Measurements from ENCODE around the gene CNDP1. TPM values are rescaled to one million over a fixed set of nuclear protein-coding genes. Genes with fewer than 3 reads are reported as not detected.
"Not testable (repeated sequence)": the region's sequence is repeated elsewhere in the genome, so short reads cannot be mapped to it uniquely, and the experiment has no call there.

CNDP1 gene, protein sequence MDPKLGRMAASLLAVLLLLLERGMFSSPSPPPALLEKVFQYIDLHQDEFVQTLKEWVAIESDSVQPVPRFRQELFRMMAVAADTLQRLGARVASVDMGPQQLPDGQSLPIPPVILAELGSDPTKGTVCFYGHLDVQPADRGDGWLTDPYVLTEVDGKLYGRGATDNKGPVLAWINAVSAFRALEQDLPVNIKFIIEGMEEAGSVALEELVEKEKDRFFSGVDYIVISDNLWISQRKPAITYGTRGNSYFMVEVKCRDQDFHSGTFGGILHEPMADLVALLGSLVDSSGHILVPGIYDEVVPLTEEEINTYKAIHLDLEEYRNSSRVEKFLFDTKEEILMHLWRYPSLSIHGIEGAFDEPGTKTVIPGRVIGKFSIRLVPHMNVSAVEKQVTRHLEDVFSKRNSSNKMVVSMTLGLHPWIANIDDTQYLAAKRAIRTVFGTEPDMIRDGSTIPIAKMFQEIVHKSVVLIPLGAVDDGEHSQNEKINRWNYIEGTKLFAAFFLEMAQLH
- total RNA-seq: not detected in 2 replicates
- not detected for polyA plus RNA-seq (2012)

DNA sequence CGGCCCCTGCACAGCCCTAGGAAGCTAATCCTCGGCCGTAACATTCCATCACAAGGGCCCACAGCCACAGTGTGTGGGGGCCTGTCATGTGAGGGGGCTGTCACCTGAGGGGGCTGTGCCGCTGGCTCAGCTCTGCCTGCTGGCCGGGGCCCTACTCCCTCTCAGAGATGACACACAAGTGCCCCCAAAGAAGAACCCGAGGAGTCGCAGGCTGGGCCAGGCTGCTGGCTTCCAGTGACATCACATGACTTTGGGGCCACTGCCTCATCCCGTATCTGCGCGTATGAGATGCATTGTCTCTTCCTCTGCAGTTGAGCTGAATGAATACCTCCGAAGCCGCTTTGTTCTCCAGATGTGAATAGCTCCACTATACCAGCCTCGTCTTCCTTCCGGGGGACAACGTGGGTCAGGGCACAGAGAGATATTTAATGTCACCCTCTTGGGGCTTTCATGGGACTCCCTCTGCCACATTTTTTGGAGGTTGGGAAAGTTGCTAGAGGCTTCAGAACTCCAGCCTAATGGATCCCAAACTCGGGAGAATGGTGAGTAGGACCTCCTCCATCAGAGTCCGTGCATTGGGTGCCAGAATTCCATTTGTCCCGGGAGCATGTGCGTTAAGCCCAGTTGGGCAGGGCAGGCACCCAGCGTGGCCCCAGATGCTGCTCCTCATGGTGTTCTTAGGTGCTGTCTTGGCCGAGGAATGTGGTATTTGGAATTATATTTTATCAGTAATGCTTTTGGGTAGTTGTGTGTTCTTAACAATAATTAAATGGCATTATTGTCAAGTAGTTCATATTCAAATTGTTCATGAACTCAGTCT, at the start of gene CNDP1:
CNDP1 (plus strand) TSS at position 351 of the 820 bp plus-strand sequence; CDS start at position 519, 168 bp downstream.
- DNase-seq (ENCODE audit: low read depth): no peak

DNA sequence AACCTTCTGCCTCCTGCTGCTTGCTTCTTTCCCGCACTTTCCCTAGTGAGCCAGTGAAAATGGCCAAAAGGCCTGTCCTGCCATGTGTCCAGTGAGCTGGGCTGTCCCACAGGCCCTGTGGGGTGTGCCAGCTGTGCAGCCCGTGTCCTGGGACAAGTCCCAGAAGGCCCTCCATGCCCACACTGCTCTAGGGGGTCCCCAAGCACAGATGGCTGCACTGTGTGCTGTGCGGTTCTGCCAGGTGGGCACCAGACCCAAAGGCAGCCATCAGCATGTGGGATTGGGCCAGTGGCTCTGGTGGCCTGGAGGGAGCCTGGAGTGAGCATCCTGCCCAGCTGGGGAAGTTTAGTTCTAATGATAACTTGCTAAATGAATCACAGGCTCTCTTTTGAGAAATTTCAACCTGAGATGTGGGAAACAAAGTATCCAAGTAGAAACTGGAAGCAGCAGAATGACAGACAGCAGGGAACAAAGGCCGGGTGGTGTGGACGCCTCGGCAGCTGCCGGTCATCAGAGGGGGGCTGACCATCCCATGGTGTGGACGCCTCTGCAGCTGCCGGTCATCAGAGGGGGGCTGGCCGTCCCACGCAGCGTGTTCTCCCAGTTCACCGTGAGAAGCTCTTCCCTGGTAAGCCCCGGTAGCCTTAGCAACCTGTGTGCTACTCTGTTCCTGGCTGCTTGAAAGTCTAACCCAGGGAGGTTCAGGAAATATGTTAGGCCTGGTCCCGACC, 48.0 kb upstream of the CNDP1 start:
- no peak for DNase-seq (ENCODE audit: low read depth)

DNA sequence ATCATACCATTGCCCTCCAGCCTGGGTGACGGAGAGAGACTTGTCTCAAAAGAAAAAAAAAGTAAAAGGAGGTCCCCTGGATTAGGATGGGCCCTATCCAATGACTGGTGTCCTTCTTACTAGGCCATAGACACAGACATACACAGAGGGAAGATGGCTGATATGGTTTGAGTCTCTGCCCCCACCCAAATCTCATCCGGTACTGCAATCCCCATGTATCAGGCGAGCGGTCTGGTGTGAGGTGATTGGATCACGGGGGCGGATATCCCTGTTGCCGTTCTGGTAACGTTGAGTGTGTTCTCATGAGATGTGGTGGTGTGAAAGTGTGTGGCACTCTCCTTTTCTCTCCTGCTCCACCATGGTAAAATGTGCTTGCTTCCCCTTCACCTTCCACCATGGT, 45.9 kb upstream of the CNDP1 start:
- DNase-seq (ENCODE audit: low read depth): no peak

DNA sequence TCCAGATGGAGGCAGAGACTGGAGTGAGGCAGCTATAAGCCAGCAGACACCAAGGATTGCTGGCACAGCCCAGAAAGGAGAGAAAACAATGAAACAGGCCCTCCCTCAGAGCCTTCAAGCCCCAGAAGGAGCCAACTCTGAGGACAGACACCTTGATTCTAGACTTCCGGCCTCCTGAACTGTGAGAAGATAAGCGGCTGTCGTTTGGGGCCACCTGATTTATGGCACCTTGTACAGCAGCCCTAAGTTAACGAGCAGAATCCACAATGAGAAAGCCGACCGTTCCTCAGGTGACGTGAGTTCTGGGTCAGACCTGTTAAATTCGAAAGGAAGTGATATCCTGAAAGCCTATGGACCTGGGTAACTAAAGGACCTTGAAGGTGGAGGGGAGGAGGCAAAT, 45.4 kb upstream of the CNDP1 start:
- no peak for DNase-seq (ENCODE audit: low read depth)

DNA sequence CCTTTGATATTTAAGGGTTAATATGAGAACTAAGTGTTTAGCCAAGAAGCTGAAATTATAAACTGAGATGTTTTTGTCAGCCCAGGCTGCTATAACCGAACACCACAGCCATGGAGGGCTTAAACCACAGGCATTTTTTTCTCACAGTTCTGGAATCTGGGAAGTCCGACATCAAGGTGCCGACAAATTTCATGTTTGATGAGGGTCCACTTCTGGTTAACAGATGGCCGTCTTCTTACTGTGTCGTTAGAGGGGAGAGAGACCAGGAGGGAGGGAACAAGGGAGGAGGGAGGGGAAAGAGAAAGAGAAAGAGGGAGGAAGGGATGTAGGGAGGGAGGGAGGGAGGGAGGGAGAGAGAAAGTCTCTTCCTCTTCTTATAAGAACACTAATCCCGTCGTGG, 44.6 kb upstream of the CNDP1 start:
- DNase-seq (ENCODE audit: low read depth): peak; percentile 84

DNA sequence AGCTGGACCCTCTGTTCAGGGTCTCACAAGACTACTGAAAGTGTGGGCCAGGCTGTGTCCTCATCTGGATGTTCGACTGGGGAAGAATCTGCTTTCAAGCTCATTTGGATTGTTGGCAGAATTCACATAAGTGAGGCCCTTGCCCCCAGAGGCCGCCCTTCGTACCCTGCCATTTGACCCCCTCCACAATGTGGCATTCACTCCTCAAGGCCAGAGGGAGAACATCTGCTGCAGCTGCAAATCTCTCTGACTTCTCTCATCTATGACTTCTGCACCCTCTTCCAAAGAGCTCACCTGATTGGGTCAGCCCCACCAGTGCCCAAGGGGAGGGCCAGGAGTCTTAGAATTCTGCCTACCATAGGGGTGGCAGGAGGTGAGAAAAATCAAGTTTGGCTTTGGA, 42.0 kb upstream of the CNDP1 start:
- DNase-seq (ENCODE audit: low read depth): no peak

DNA sequence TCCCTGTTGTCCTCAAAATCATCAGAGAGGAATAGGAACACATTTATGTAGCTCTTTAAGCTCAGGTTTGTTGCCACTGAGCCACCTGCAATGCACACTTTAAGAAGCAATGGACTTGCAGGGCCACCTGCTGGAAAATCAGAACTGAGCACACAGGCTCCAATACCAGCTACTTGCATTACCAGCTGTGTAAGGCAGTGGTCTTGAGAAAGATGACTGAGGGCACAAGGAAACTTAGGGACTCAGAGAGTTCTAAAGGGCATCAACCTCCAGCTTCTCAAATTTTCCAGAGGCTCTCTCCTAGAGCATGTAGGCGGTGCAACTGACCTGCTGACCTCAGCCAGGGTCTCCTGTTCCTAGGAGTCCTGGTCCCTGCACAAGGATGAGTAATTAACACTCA, 40.6 kb upstream of the CNDP1 start:
- peak; percentile 49 for DNase-seq (ENCODE audit: low read depth)

DNA sequence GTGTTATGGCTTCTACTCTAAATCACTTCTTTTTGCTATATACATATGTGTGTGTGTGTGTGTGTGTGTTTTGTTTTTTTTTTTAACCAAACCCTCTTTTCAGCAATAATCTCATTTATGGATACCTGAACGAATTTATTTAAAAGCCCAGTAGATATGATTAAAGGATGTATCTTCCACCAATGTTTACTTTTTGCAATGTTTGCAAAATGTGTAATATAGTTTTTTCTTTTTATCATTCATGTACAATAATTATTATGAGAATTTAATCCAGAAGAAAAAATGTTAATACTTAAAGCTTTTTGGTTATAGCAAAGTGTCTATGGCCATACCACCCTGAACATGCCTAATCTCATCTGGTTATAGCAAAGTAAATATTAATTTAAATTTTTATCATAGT, 39.8 kb upstream of the CNDP1 start:
- no peak for DNase-seq (ENCODE audit: low read depth)

DNA sequence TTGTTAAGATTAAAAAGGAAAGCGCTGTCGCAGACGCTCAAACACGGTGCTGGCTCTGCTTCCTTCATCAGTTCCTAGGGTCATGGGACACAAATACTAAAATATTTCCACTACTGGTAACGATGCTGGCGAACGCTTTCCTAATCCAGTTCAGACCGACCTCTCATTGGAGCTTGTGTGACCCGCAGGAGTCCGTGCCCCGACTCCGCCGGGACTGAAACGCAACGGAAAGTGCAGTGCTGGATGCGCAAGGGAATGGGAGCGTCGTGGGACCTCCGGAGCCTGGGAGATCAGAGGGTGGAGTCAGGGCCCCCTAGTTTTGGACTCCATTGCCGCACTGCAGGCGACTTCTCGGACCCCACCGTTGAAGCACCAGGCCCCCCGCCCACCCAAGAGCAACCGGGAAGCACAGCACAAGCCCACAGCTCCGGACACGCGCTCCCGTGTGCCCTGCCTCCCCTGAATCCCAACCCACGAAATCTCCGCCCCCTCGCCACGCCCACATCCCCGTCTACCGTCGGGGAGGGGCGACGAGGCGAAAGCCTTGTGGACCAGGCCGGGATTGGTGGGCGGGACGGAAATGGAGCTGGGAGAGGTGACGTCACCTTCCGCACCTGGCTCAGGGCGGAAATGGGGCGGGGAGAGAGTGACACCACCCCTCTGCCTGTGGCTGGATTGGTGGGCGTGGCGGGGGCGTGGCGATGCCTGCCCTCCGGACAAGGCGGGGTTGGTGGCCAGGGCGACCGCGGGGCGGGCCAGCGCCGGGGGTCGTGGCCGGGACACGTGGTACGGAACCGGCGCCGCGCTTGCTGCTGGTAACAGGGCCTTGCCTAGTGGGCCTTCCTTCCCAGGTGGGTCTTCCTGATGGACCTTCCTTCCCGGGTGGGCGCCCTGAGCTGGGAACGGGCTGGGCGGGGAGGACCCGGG, 38.5 kb upstream of the CNDP1 start, which contains the start of gene CNDP2:
CNDP2 (plus strand) TSS at position 783 of the 927 bp plus-strand sequence. CDS start 3,611 bp downstream, outside the sequence.
- DNase-seq (ENCODE audit: low read depth): peak; percentile 99

DNA sequence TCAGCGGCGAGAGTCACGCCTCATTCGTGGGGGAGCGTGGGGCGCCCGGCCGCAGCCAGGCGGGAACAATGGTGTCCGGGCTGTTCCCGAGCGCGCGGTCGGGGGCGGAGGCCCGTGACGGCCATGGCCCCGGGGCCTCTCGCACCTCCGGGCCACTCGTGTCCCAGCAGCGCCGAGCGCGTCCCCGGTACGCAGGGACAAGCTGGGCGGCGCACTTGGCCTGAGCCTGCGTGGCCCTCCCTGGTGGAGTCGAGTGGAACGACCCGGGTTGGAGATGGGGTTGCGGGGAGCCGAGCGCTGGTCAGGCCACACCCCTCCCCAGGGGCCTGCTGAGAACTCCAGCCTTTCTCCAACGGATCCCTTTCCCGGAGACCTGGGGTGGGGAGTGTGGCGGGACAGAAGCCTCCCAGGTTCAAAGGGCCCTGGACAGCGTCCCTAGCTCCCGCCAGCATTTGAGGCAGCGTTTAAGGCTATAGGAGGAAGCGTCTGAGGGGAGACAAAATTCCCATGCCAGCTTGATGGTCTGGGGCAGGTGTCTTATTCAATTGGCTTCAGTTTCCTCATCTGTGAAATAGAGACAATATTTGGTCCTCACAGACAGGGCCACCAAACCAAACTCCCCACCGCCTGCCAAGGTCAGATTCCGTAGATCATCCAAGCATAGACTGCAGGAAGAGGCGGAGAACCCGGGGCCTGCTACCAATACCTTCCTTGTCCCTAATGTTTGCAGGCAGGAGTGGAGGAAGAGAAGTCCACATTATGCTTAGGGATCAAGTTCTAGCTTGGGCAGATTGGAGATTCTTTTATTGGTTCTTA, 37.6 kb upstream of the CNDP1 start:
- peak; percentile 72 for DNase-seq (ENCODE audit: low read depth)

DNA sequence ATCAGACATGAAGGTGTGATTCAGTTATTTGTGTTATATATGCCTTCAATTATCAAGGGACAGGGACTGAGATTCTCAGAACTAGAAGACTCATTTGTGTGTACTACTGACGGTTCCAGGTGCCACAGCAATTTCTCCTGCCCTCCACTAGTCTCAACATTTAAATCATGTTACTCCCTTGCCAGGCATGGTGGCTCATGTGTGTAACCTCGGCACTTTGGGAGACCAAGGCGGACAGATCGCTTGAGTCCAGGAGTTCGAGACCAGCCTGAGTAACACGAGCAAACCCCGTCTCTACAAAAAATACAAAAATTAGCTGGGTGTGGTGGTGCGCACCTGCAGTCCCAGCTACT, 37.0 kb upstream of the CNDP1 start:
- no peak for DNase-seq (ENCODE audit: low read depth)

DNA sequence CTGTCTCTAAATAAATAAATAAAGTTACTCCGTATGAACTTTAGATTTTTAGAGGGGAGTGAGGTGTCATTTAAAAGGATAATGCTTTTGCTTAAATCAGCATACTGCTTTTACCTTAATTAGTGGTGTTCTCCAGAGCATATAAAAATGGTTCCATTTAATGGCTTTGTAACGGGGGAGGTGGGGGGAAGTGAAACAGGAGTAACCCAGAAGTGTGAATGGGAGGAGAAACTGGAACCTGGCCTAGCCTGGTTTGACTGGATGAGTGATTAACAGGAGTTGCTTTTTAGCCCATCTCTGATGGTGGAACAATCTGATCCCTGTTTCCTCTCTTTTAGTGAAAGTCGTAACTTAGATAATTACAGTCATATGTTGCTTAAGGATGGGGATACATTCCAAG, 36.5 kb upstream of the CNDP1 start:
- DNase-seq (ENCODE audit: low read depth): no peak

DNA sequence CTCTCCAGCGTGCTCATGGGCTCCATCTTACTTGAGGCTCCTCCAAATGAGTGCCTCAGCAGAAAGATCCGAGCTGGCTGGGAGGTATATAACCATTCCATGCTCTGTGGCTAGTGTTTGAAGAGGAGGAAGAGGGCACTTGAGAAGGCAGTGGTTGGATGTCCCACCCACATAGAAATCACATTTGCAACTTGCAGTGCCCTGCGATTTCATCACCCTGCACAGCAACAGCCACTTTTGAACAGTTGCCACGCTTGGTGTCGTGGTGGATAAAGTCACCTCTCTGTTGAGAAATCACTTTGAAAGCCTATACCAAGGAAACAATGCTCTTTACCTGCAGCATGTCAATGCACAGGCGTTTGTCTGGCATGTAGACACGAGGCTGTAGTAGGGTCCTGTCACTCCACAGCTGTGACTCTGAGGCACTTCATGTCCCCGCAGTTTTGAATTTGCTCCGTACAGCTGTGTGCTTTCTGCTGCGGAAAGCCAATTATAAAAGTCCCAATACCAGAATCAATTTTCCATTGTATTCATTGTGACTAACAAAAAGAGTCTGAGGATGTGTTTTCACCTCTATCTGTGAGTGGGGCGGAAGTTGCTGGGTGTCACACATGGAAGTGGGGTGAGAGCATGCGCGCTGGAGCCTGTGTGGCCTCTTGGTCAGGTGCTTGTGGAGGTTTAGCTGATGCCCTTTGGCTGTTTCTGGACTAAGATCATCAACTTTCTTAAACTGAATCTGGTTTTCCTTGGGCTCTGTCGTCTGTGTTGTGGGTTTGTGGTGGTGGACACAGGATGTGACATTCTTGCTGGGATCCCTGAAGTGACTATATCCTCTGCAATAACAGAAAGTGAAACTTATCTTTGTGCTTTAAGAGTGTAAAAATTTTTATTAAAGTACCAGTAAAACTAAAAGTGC, 35.3 kb upstream of the CNDP1 start:
- peak; percentile 26 for DNase-seq (ENCODE audit: low read depth)

DNA sequence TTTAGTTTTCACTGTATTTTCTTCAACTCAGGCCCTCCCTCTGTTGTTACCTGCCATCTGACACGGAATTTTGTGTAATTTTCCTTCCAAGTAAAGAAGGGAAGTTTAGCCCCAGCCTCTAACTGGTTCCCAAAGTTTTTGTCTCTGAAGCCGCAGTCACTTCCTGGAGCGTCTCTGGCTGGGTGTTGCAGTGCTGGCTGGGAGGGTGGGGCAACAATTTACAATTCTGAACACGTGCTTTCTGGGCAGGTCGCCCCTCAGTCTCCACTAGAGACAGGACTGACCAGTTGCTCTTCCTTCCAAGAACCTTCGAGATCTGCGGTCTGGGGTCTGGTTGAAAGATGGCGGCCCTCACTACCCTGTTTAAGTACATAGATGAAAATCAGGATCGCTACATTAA, 34.7 kb upstream of the CNDP1 start:
- no peak for DNase-seq (ENCODE audit: low read depth)

DNA sequence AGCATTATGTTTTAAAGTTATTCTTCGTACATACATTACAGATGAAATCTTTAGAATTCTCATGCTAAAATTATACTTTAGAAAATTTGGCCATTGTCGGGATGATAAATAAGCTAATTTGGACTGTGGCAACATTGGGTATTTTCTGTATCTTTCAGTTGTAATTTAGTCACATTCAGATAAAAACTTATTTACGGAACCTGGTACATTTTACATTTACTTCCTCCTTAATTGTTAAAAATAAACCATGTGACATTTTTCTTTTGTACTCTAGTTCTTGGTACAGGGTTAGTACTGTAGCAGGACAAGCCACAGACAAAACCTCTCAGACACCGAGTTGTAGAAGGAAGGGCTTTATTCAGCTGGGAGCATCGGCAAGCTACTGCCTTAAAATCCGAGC, 33.9 kb upstream of the CNDP1 start:
- DNase-seq (ENCODE audit: low read depth): no peak

DNA sequence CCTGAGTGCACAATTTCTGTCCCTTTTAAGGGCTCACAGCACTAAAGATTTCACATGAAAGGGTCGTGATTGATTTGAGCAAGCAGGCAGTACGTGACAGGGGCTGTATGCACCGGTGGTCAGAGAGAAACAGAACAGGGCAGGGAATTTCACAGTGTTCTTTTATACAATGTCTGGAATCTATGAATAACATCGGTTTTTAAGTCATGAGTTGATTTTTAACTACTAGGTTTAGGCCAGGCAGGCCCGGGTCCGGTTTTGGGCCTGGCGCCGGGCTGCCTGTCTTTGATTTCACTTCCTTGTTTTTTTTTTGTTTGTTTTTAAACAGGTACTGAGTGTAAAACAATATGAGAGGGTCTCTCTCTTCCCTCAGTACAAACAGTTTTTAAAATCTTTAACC, 33.5 kb upstream of the CNDP1 start:
- DNase-seq (ENCODE audit: low read depth): not testable (repeated sequence)

DNA sequence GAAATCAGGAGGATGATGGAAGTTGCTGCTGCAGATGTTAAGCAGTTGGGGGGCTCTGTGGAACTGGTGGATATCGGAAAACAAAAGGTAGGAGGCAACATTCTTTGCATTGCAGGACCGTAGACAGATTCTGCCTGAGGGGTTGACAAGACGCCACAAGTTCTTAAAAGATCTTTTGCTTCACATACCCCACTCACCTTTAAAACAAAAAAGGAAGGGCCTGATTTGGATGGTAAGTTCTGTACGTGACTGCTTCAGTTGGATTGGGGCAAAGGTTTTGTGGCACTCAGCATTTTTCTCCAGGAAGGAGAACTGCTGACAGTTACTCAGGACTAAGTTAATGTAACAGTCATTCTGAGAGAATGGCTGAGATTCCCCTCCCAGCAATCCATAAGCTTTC, 32.9 kb upstream of the CNDP1 start:
- no peak for DNase-seq (ENCODE audit: low read depth)

DNA sequence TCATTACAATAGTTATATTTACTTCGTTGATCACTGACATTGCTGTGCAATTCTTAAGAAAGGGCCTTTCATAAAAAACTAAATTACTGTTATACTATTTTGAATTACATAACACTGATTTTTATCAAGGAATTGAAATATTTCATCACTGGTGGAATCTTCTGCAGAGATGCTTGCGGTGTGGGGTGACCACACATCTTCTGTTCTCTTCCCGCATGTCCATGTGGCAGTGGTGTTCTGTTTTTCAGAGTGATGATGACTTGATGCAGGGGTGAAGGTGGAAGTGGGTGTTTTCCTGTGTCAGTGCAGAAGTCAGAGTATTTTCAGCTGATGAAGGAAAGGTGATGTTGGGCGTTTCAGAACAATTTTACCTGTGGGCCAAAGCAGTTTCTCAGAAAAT, 31.2 kb upstream of the CNDP1 start:
- no peak for DNase-seq (ENCODE audit: low read depth)
